ENCODE data around the gene IGDCC3.

DNA sequence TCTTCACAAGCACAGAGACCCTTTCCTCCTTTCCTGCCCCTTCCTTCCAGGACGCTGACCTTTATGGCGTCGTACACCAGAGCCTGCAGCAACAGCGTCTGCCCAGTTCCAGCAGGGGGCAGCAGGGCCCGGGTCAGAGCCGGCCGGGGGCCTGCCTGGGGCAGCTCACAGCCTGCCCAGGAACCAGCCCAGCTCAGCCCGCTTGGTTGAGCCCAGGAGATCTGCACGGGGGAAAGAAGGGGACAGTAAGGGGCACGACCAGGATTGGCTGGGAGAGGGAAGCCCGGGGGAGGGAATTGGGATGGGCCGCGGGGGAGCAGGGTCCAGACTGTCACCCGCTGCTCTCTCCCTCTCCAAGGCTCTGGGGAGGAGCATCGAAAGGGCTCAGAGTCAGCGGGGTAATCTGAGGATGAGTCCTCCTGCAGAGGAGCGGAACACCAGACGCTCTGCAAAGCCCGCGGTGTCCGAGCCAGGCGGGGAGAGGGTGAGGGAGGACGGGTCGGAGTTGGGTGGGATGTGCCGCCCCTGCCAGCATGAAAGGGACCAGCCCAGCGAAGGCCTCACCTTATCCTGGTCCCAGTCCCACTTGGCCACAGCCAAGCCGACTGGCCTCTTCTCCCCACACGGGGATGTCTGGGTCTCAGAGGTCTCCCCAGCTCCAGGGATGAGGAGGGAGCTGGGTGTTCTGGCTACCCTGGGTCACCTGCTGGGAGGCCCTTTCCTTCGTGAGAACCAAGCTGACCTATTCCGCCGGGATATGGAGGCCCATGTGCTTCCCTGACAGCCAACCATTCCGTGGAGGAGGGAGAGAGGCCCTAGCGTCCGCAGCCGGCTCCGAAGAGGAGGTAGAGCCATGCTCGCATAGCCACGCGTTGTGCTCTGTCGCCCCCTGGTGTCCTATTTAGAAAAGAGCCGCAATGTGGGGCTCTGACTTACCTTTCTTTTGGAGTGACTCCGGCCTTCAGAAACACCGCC is 7.4 kb upstream of the IGDCC3 start:
- TF ChIP-seq, protein P1, sequence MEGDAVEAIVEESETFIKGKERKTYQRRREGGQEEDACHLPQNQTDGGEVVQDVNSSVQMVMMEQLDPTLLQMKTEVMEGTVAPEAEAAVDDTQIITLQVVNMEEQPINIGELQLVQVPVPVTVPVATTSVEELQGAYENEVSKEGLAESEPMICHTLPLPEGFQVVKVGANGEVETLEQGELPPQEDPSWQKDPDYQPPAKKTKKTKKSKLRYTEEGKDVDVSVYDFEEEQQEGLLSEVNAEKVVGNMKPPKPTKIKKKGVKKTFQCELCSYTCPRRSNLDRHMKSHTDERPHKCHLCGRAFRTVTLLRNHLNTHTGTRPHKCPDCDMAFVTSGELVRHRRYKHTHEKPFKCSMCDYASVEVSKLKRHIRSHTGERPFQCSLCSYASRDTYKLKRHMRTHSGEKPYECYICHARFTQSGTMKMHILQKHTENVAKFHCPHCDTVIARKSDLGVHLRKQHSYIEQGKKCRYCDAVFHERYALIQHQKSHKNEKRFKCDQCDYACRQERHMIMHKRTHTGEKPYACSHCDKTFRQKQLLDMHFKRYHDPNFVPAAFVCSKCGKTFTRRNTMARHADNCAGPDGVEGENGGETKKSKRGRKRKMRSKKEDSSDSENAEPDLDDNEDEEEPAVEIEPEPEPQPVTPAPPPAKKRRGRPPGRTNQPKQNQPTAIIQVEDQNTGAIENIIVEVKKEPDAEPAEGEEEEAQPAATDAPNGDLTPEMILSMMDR (IDR thresholded peaks at IDR 0.05; ENCODE audit: low read depth, low read length), result peak; percentile 83
- no peak for TF ChIP-seq POLR2A (IDR thresholded peaks at IDR 0.05; ENCODE audit: extremely low read depth, insufficient read length)

Data from NB4 (cell line).